T-helper 9 cell (primary cell): Measurements from ENCODE around the gene COL26A1.

Source experiments
- DNase-seq: peaks from one replicate; pipeline ENCODE4 v3.0.0-alpha.2; 2020

COL26A1 gene

DNA sequence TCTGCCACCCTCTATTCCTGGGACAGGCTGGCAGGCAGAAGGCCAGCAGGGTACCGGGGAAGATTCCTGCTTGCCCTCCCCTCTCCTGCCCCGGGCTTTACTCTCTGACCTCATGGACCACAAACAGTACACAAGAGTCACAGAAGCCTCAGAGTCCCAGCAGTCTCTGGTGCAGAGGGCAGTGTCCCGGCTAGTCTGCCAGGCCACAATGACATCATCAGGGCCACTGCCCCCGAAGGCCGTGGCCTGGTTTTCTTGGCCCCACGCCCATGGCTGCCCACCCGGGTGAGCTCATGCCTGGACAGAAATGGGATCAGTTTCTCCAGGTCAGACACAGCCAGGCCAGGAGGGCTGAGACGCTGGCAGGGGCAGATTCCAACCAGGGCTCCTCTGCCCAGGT, 174.5 kb downstream of the COL26A1 start:
- DNase-seq = no peak

- DNase-seq = no peak
These were observed 175.4 kb downstream of the COL26A1 start for GRCh38 chr7:101537935-101538595.

DNA sequence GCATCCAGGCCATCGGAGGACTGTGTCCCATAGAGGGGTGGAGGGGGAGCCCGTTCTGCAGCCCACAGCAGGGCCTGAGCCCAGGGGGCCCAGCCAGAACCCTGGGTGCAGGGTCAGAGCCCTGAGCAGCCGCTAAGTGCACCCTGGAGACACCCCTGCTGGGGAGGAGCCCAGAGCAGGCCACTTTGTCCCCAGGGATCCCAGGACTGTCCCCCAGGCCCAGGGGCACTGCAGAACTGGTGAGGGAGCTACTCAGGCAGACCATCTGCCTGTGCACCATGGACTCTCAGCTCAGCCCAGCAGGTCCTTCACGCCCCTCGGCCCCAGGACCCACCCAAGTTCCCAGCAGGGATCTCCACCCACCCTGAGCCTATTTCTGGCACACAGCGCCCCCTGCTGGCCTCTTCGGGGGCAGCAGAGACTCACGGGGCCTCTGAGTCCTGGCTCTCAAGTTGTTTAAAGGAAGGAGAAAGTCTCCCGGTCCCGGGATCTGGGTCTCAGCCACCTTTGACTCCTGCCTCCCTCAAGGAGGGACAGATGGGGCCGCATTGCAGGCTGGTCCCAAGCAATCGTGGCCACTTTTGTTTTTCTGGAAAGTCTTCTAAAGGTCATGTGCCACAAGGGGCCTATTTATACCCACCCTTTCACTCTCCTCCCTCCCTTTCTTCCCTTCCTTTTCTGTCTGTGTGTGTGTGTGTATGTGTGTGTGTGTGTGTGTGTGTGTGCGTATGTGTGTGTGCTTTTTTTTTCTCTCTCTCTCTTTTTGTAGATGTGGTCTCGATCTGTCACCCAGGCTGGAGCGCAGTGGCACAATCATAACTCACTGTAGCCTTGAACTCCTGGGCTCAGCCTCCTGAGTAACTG, 176.2 kb downstream of the COL26A1 start:
- peak; percentile 51 for DNase-seq

DNA sequence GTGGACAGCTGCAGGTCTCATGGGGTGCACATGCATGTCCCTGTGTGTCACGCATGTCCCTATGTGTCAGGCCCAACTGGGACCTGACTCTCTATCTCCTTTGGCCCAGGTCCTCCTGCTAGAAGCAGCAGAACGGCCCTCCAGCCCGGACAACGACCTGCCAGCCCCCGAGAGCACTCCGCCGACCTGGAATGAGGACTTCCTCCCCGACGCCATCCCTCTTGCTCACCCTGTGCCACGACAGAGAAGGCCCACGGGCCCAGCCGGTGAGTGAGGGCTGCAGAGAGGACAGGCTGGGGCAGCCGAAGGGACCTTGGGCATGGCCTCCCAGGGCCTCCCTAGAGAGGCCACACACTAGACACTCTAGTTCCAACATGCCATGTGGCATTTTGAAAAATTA, 177.1 kb downstream of the COL26A1 start:
- DNase-seq = no peak

- peak; percentile 74 for DNase-seq
These were observed 180.0 kb downstream of the COL26A1 start for GRCh38 chr7:101542527-101543241.

DNA sequence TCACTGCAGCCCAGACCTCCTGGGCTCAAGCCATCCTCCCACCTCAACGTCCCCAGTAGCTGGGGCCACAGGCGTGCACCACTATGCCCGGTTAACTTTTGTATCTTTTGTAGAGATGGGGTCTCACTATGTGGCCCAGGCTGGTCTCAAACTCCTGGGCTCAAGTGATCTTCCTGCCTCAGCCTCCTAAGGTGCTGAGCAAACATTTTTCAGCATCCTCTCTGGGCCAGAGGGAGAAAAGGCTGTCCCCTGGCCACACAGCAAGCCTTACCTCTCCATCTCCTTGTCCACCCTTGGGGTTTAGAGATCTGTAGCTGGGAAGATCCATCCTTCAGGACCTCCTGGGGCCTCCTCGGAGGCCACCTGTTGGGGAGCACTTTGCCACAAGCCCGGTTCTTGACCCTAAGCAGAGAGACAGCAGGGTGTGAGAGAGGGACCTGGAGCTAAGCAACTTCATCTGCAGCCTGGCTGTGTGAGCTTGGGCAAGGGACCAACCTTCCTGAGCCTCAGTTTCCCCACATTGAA, 180.6 kb downstream of the COL26A1 start:
- DNase-seq = no peak

- no peak for DNase-seq
These were observed 181.2 kb downstream of the COL26A1 start for GRCh38 chr7:101543846-101544245.

GRCh38 chr7:101545441-101546190, 182.9 kb downstream of the COL26A1 start:
- DNase-seq = no peak

GRCh38 chr7:101546308-101546936, 183.7 kb downstream of the COL26A1 start:
- no peak for DNase-seq

DNA sequence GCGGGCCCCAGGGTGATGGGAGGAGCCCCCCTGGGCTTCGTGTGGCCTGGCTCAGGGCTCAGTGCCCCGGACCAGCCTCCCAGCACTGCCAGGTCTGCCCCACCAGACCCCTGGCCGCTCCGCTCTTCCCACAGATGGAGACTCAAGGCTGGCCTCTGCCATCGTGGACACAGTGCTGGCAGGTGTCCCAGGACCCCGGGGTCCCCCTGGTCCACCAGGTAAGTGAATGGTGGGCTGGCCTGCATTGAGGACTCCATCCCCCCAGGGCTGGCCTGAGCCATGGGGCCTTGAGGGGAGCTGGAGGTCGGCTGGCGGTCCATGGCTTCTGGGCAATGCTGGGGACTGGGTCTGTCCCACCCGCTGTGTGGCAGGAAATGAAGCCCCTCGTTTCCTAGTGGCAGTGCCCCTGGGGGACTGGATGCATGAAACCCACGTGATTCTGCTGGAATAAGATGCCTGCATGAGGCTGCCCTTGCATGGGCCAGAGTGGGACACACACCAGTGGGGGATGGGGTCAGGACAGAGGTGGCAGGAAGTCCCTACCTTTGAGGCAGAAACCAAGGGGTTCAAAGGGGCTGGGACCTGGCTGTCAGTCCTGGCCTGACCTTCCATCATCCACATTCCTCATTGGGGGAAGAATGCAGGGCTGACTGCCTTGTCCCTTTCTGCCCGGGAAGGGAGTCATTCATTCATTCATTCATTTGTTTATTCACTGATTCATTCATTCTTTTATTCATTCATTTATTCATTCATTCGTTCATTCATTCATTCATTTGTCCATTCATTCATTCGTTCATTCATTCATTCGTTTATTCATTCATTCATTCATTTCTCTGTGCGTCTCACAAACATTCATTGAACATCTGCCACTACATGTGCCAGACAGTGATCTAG, 184.6 kb downstream of the COL26A1 start:
- no peak for DNase-seq

- no peak for DNase-seq
These were observed 185.4 kb downstream of the COL26A1 start for GRCh38 chr7:101547916-101548661.

DNA sequence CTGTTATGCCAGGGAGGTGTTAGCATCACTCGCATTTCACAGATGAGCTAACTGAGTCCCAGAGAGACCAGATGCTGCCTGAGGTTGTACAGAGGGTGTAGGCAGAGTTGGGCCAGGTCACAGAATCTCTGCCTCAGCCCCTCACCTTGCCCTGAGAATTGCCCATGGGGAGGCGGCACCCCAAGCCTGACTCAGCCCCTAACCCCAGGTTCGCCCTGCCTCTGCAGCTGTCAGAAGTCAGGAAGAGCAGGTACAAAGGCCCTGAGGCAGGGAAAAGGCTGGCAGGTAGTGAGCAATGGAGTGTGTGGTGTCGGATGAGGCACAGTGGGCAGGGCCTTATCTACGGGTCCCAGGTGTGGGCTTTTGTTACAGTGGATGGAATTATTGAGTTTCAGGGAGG, 187.1 kb downstream of the COL26A1 start:
- DNase-seq = no peak

DNA sequence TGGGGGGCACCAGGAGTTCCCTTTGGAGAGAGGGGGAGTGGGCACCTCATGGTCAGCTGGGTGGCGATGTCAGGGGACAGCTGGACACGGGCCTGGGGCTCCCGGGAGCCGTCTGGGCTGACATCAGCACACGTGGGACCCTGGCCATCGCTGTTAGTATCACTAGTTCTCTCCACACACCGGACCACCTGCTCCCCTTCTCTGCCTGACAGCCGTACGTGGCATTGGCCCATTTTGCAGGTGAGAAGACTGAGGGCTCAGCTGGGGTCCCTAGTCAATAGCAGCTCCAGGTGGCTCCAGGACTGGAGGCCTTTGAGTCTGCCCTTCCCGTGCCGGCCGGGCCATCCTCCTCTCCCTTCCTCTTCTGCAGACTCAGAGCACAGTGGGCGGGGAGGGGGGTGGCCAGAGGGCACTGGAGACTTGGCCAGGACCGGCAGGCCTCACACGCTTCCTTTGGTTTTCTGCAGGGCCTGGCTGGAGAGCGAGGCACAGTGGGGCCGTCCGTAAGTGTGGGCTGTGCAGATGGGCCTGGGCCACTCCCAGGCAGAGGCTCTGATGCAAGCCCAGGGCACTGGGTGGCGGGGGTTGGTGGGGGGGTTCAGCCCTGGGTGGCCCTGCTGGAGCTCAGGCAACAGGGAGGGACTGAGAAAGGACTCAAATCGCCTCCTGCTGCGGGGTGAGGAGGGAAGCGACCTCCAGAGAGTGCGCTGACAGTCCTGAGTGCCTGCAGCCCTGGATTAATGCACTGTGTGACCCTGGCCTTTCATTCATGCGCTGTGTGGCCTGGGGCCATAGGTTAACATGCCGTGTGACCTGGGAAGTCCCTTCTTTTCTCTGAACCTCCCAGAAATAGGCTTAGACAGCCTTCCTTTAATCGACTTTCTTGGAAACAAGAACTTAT, 188.2 kb downstream of the COL26A1 start:
- no peak for DNase-seq

GRCh38 chr7:101553018-101553770, 190.5 kb downstream of the COL26A1 start:
- DNase-seq = no peak

DNA sequence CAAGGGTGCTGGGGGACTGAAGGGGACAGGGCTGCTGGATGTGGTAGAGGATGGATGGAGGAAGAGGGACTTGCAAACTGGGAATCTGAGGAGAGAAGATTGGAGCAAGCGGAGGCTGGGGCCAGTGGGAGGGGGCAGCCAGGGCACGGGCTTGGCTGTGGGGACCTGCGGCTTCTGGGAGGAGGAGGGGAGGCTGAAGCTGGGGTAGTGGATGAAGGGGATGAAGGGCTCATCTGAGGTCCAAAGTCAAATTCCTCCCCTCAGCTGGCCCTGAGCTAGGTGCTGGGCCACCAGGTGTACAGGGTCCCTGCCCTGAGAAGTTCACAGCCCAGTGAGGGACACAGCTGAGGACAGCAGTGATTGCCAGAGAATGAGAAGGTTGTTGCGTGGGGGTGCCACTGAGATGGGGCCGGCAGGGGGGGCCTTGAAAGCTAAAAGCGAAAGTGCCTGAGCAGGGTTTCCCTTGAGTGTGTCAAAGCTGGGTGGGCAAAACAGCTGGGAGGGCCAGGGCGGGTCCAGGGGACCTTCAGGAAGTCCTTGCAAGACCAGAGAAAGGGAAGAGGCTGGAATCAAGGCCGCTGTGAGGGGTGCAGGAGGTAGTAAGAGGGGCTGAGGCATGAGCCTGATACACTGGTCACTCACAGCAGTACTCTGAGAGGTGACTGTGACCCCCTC, 191.2 kb downstream of the COL26A1 start:
- DNase-seq = no peak

DNA sequence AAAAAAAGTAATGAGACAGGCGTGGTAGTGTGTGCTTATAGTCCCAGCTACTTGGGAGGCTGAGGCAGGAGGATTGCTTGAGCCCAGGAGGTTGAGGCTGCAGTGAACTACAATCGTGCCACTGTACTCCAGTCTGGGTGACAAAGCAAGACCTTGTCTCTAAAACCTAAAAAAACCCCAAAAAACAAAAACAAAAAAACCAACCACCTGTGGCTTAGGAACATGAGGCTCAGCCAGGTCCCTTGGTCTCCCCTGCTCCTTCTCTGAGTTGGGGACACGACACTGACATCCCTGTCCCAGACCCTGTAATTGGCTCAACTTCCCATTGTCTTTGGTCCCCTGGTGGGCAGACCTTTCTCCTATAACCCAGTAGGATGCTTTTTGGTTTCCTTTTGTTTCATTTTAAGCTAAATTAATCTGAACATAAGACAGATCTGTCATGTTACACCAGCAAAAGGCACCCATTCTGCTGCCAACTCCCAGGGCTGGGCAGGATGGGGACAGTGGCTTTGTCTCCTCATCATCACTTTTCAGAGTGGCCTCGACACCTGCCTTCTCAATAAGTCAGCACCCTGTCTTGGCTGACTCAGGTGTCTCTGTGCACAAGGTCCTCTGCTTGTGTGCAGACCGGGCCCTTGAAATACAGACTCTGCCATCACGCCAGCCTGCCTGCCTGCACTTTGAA, 192.1 kb downstream of the COL26A1 start:
- no peak for DNase-seq

DNA sequence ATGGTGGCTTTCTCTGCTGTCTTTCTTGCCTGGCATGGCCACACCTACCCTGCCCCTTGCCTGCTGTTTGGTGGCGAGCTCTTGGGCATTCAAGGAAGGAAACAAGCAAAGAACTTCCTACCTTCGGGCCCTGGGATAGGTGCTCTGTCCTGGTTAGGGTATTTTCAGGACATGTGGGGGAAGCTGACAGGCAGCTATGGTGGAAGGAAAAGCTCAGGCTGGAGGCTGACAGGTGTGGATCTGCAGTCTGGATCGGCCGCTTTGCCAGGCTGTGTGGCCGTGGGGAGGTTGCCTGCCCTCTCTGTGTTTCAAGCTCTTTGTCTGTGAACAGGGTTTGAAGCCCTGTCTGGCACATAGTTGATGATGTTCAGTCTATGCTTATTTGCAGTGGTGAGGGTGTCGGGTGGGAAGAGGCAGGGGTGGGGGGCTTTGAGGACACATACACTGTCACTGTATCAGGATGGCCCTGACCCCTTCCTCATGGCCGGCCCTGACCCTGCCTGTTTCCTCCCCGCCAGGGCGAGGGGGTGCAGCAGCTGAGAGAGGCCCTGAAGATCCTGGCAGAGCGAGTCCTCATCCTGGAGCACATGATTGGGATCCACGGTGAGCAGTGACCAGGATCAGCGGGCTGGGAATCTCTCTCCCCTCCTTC, 192.7 kb downstream of the COL26A1 start:
- no peak for DNase-seq
